Measurements from ENCODE around the gene RUFY3.
A peak's percentile ranks its signal among the peaks of the same experiment; 100 is the strongest.
"Not testable (repeated sequence)": the region's sequence is repeated elsewhere in the genome, so short reads cannot be mapped to it uniquely, and the experiment has no call there.

RUFY3 gene

GRCh38 chr4:70734168-70734954 is 12.6 kb downstream of the RUFY3 start:
- TF ChIP-seq CTCF (IDR thresholded peaks at IDR 0.05; ENCODE audit: low read length) (no peak), EZH2phosphoT487 (IDR thresholded peaks at IDR 0.05; ENCODE audit: low read length) (no peak), EZH2 (optimal IDR thresholded peaks at IDR 0.05; ENCODE audit: low read depth, low read length) (no peak)
- H2AFZ ChIP-seq (ENCODE audit: low read length): no peak overlapping the region
- H3K9me2 ChIP-seq (replicated peaks; ENCODE audit: insufficient read depth, low read length): no peaks in the 10 kb centered on the region
- peak; percentile 91 for DNase-seq
- no peaks in the 10 kb centered on the region for H3K27me3 ChIP-seq (replicated peaks; ENCODE audit: insufficient read depth, low read length)
- H3K27ac ChIP-seq (ENCODE audit: low read length): peak overlapping the region; percentile 40; the same call in 1 of the 2 replicates
- H3K36me3 ChIP-seq (replicated peaks; ENCODE audit: insufficient read depth, low read length): no peaks in the 10 kb centered on the region
- H4K20me1 ChIP-seq (ENCODE audit: insufficient read depth, low read length): peaks cover 5% of the 10 kb centered on the region; the same call in 1 of the 2 replicates
- H3F3A ChIP-seq (ENCODE audit: insufficient read depth, low read length): peaks cover 32% of the 10 kb centered on the region
- peaks cover 57% of the 10 kb centered on the region for H3K79me2 ChIP-seq (ENCODE audit: low read length)
- peak overlapping the region; percentile 46 for H3K4me3 ChIP-seq (ENCODE audit: low read length)
- H3K9ac ChIP-seq (ENCODE audit: low read length): no peak overlapping the region
- H3K4me2 ChIP-seq (ENCODE audit: low read depth, low read length): peak overlapping the region; percentile 88
- H3K4me1 ChIP-seq (ENCODE audit: low read length): peaks cover 45% of the 10 kb centered on the region
- H3K9me3 ChIP-seq (replicated peaks; ENCODE audit: insufficient read depth, low read length): no peaks in the 10 kb centered on the region

GRCh38 chr4:70734971-70735370 is 13.2 kb downstream of the RUFY3 start:
- H3K4me3 ChIP-seq (ENCODE audit: low read length): peak overlapping the region; percentile 46
- peak overlapping the region; percentile 88 for H3K4me2 ChIP-seq (ENCODE audit: low read depth, low read length)
- peaks cover 32% of the 10 kb centered on the region for H3F3A ChIP-seq (ENCODE audit: insufficient read depth, low read length)
- H3K4me1 ChIP-seq (ENCODE audit: low read length): peaks cover 45% of the 10 kb centered on the region
- DNase-seq: no peak
- H3K36me3 ChIP-seq (replicated peaks; ENCODE audit: insufficient read depth, low read length): no peaks in the 10 kb centered on the region
- no peaks in the 10 kb centered on the region for H3K9me3 ChIP-seq (replicated peaks; ENCODE audit: insufficient read depth, low read length)
- no peaks in the 10 kb centered on the region for H3K27me3 ChIP-seq (replicated peaks; ENCODE audit: insufficient read depth, low read length)
- H2AFZ ChIP-seq (ENCODE audit: low read length): no peak overlapping the region
- H3K27ac ChIP-seq (ENCODE audit: low read length): peak overlapping the region; percentile 40; the same call in 1 of the 2 replicates
- peaks cover 5% of the 10 kb centered on the region; the same call in 1 of the 2 replicates for H4K20me1 ChIP-seq (ENCODE audit: insufficient read depth, low read length)
- H3K9me2 ChIP-seq (replicated peaks; ENCODE audit: insufficient read depth, low read length): no peaks in the 10 kb centered on the region
- peaks cover 58% of the 10 kb centered on the region for H3K79me2 ChIP-seq (ENCODE audit: low read length)
- TF ChIP-seq CTCF (IDR thresholded peaks at IDR 0.05; ENCODE audit: low read length) (no peak), EZH2 (optimal IDR thresholded peaks at IDR 0.05; ENCODE audit: low read depth, low read length) (no peak), EZH2phosphoT487 (IDR thresholded peaks at IDR 0.05; ENCODE audit: low read length) (no peak)
- no peak overlapping the region for H3K9ac ChIP-seq (ENCODE audit: low read length)

GRCh38 chr4:70735915-70736314 is 14.2 kb downstream of the RUFY3 start:
- not testable (repeated sequence) for H3K9me2 ChIP-seq (replicated peaks; ENCODE audit: insufficient read depth, low read length); H2AFZ ChIP-seq (ENCODE audit: low read length); H3K27ac ChIP-seq (ENCODE audit: low read length); H3K9me3 ChIP-seq (replicated peaks; ENCODE audit: insufficient read depth, low read length); H3K36me3 ChIP-seq (replicated peaks; ENCODE audit: insufficient read depth, low read length); H3K27me3 ChIP-seq (replicated peaks; ENCODE audit: insufficient read depth, low read length); H3K4me3 ChIP-seq (ENCODE audit: low read length); H3K4me2 ChIP-seq (ENCODE audit: low read depth, low read length); H3K9ac ChIP-seq (ENCODE audit: low read length); H4K20me1 ChIP-seq (ENCODE audit: insufficient read depth, low read length)
- Histone ChIP-seq H3K4me1 (ENCODE audit: low read length) (peaks cover 39% of the 10 kb centered on the region), H3F3A (ENCODE audit: insufficient read depth, low read length) (peaks cover 28% of the 10 kb centered on the region), H3K79me2 (ENCODE audit: low read length) (peaks cover 59% of the 10 kb centered on the region)
- TF ChIP-seq CTCF (IDR thresholded peaks at IDR 0.05; ENCODE audit: low read length): peak; percentile 42
- DNase-seq: peak; percentile 54
